Activated T-helper 2 cell treated with anti-CD3 and anti-CD28 coated beads, Interferon-gamma antibody, Interleukin-2, Interleukin-4, amounts not matched to agents 10 μg/mL and 5 μg/mL and 100 μg/mL, durations not matched to agents 14 hours and 24 hours and 36 hours (primary cell): ENCODE results near the gene INTS6. TPM values are rescaled to one million over a fixed set of nuclear protein-coding genes. Genes with fewer than 3 reads are reported as not detected.
"Not testable (repeated sequence)": the region's sequence is repeated elsewhere in the genome, so short reads cannot be mapped to it uniquely, and the experiment has no call there.

Source experiments
- DNase-seq: peaks from one replicate; pipeline ENCODE4 v3.0.0; 2021; ENCODE audit warnings: low spot score
- H3K27ac Mint-ChIP-seq: one replicate; pipeline ENCODE4 v1.8.0; 2021; ENCODE audit warnings: mixed read lengths
- H3K27me3 Mint-ChIP-seq: one replicate; pipeline ENCODE4 v1.8.0; 2021; ENCODE audit warnings: low read depth, mixed read lengths
- H3K36me3 Mint-ChIP-seq: one replicate; pipeline ENCODE4 v1.8.0; 2021; ENCODE audit warnings: low read depth, mixed read lengths
- H3K4me1 Mint-ChIP-seq: one replicate; pipeline ENCODE4 v1.8.0; 2021; ENCODE audit warnings: low read depth, mixed read lengths
- H3K4me3 Mint-ChIP-seq: one replicate; pipeline ENCODE4 v1.8.0; 2021; ENCODE audit warnings: low read depth, mild to moderate bottlenecking, moderate library complexity, mixed read lengths
- H3K9me3 Mint-ChIP-seq: one replicate; pipeline ENCODE4 v1.8.0; 2021; ENCODE audit warnings: mixed read lengths
- intact Hi-C: fragments of 100-400 bp; cut with micrococcal nuclease; formaldehyde crosslinking; loops from one replicate; pipeline ENCODE4 v1.15.1; 2023
- total RNA-seq: library from RNA; stranded (reverse); gene quantifications from 2 replicates; pipeline ENCODE4 v1.2.3, GENCODE V29; 2022

INTS6 gene
- total RNA-seq, 1 donor from 2014 or later: 55.9 TPM

DNA sequence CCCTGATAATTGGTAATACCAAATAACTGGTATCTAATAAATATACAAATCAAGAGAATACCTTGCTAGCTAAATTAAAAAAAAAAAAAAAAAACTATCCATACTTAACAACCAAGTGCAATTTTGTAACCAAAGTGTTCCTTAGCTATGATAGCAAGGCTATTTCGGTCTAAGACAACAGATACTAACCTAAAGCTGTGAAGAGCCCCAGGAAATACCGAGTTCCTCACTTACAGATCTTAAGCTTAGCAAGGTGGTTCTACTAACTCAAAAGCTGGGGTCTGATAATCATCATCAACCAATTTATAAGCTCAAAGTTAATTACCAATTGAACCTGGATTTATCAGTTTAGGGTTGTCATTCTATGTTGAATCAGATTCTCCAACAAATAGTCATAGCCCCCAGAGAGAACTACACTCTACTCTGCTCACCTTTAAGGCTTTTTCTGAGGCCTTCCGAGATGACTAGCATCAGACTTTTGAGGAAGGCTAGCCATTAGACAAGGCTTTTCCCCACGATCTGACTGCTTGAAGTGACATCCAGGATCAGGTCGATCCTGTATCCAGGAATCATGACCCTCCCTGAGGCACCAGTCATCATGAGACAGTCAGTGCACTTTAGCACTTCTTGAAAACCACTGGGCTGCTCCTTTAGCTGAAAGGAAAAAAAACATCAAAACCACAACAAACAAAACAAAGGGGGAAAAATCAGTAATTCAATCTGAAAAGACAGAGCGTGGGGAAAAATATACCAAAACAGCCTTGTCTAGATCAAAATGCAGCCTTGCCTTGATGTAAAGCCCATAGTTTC, 31.9 kb downstream of the INTS6 start:
- intact Hi-C loops: no loop called here
- H3K4me1 Mint-ChIP-seq: peaks cover 54% of the 10 kb centered on the region
- H3K4me3 Mint-ChIP-seq: peak overlapping the region; percentile 2
- H3K27me3 Mint-ChIP-seq: no peaks in the 10 kb centered on the region
- peaks cover 16% of the 10 kb centered on the region for H3K9me3 Mint-ChIP-seq
- DNase-seq: no peak
- H3K36me3 Mint-ChIP-seq: peaks cover 59% of the 10 kb centered on the region
- H3K27ac Mint-ChIP-seq: peak overlapping the region; percentile 34

DNA sequence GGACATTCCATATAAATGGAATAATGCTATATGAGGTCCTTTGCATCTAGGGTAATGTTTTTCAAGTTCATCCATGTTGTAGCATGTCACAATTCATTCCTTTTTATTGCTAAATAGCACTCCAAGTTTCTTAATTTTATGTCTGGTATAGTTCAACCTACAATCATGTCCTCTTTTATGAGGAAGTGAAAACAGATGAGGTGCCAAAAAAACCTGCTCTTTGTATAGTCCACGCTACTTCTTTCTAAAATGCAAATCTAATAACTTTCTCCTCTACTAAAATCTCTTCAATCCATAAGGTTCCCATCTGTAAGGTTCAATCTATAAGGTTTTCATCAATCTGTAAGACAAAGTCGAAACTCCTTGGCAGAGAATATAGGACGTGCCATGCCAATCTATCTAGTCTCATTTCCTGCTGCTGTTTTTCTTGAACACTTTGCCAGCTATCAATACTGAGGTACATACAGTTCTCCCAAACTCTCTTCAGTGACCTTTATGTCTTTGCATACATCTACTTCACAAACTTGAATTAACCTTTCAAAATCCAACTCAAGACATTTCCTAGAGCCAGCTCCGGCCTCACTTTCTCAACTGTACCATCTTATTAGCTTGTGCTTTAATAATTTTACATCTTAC, 33.7 kb downstream of the INTS6 start:
- H3K9me3 Mint-ChIP-seq: peaks cover 23% of the 10 kb centered on the region
- H3K27me3 Mint-ChIP-seq: no peaks in the 10 kb centered on the region
- H3K36me3 Mint-ChIP-seq: peaks cover 67% of the 10 kb centered on the region
- H3K4me3 Mint-ChIP-seq: no peak overlapping the region
- no peak for DNase-seq
- no peak overlapping the region for H3K27ac Mint-ChIP-seq
- peaks cover 57% of the 10 kb centered on the region for H3K4me1 Mint-ChIP-seq
- intact Hi-C loops: loop anchor here (5.0 kb wide), 1 partner anchor 42 kb away; no protein-coding TSS in a partner anchor

DNA sequence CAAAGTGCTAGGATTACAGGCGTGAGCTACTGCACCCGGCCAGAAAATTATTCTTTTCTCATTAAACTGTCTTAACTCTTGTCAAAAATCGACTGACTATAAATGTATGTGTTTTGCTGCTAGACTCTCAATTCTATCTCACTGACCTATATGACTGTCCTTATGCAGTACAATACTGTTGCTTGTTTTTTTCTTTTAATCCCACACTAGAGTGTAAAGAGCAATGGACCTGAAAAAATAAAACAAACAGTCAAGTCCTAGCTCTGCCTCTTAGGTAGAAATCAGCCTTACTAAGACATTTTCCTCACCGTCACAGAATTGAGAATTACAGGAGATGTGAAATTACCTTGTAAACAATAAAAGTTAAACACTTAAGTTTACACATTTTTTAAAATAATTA, 35.1 kb downstream of the INTS6 start:
- peaks cover 79% of the 10 kb centered on the region for H3K36me3 Mint-ChIP-seq
- H3K4me1 Mint-ChIP-seq: peaks cover 57% of the 10 kb centered on the region
- H3K4me3 Mint-ChIP-seq: no peak overlapping the region
- DNase-seq: no peak
- H3K9me3 Mint-ChIP-seq: peaks cover 23% of the 10 kb centered on the region
- no peaks in the 10 kb centered on the region for H3K27me3 Mint-ChIP-seq
- H3K27ac Mint-ChIP-seq: no peak overlapping the region
- intact Hi-C loops: loop anchor here (5.0 kb wide), 1 partner anchor 40 kb away; no protein-coding TSS in a partner anchor

- DNase-seq: no peak
- intact Hi-C loops: loop anchor here (5.0 kb wide), 1 partner anchor 39 kb away; no protein-coding TSS in a partner anchor
- Mint-ChIP-seq H3K36me3 (peaks cover 79% of the 10 kb centered on the region), H3K4me3 (no peak overlapping the region), H3K4me1 (peaks cover 44% of the 10 kb centered on the region), H3K27me3 (no peaks in the 10 kb centered on the region), H3K9me3 (peaks cover 23% of the 10 kb centered on the region), H3K27ac (peak overlapping the region; percentile 53)
These were observed 36.7 kb downstream of the INTS6 start for GRCh38 chr13:51416107-51416506.

DNA sequence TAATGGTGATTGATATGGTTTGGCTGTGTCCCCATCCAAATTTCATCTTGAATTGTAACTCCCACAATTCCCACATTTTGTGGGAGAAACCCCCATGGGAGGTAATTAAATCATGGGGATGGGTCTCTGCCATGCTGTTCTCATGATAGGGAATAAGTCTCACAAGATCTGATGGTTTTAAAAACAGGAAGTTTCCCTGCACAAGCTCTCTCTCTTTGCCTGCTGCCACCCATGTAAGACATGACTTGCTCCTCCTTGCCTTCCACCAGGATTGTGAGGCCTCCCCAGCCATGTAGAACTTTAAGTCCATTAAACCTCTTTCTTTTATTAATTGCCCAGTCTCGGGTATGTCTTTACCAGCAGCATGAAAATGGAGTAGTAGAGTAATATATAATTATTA, 37.5 kb downstream of the INTS6 start:
- Mint-ChIP-seq H3K36me3 (peaks cover 78% of the 10 kb centered on the region), H3K9me3 (peaks cover 23% of the 10 kb centered on the region), H3K4me1 (peaks cover 39% of the 10 kb centered on the region)
- not testable (repeated sequence) for H3K4me3 Mint-ChIP-seq, H3K27me3 Mint-ChIP-seq, DNase-seq, H3K27ac Mint-ChIP-seq
- intact Hi-C loops: loop anchor here (5.0 kb wide), 1 partner anchor 38 kb away; no protein-coding TSS in a partner anchor

GRCh38 chr13:51412431-51412830, 40.4 kb downstream of the INTS6 start:
- peaks cover 72% of the 10 kb centered on the region for H3K36me3 Mint-ChIP-seq
- H3K27ac Mint-ChIP-seq: no peak overlapping the region
- H3K27me3 Mint-ChIP-seq: no peaks in the 10 kb centered on the region
- peaks cover 20% of the 10 kb centered on the region for H3K9me3 Mint-ChIP-seq
- H3K4me3 Mint-ChIP-seq: no peak overlapping the region
- intact Hi-C loops: no loop called here
- DNase-seq: no peak
- H3K4me1 Mint-ChIP-seq: peaks cover 30% of the 10 kb centered on the region

DNA sequence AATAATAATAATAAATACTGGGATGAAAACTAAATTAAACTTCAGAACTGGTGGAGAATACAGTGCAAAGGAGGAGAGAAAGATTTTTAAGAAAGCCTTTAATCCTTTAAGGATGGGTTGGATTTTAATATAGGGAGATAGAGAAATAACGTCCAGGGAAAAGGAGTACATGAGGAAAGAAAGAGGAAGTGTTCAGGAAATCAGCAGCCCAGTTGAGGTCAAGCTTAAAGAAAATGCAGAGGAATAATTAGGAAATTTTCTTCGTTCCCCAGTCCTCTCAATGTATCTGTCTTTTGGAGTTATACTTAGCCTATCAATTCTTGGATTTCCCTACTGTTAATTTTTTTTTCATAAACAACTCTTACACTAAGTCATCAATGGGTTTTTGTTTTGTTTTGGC, 47.7 kb downstream of the INTS6 start:
- Mint-ChIP-seq H3K4me3 (no peak overlapping the region), H3K9me3 (peaks cover 3% of the 10 kb centered on the region), H3K36me3 (peaks cover 59% of the 10 kb centered on the region), H3K27ac (no peak overlapping the region), H3K4me1 (peaks cover 31% of the 10 kb centered on the region), H3K27me3 (no peaks in the 10 kb centered on the region)
- DNase-seq: no peak
- intact Hi-C loops: no loop called here

GRCh38 chr13:51397262-51397941, 55.4 kb downstream of the INTS6 start:
- peaks cover 39% of the 10 kb centered on the region for H3K36me3 Mint-ChIP-seq
- no peaks in the 10 kb centered on the region for H3K27me3 Mint-ChIP-seq
- peaks cover 17% of the 10 kb centered on the region for H3K4me1 Mint-ChIP-seq
- no peak overlapping the region for H3K4me3 Mint-ChIP-seq
- H3K9me3 Mint-ChIP-seq: no peaks in the 10 kb centered on the region
- intact Hi-C loops: no loop called here
- no peak for DNase-seq
- no peak overlapping the region for H3K27ac Mint-ChIP-seq

DNA sequence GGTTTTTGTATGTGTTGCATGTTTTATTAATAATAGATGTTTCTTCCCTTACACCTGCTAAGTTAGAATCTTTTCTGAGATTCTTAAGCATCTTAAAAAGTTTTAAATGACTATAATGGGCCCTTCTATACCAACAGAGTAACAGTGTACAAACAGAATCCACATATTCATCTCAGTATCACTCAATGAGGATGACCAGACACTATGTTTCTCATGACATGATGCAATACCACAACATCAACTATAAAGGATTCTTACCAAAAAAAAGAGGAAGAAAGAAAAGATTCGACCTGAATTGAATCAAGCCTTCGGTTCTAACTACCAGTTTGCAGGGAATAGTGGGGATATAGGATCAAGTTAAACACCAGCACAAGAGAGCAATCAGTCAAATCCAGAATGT, 56.5 kb downstream of the INTS6 start:
- intact Hi-C loops: no loop called here
- no peak overlapping the region for H3K27ac Mint-ChIP-seq
- peaks cover 17% of the 10 kb centered on the region for H3K4me1 Mint-ChIP-seq
- peaks cover 37% of the 10 kb centered on the region for H3K36me3 Mint-ChIP-seq
- H3K27me3 Mint-ChIP-seq: no peaks in the 10 kb centered on the region
- no peaks in the 10 kb centered on the region for H3K9me3 Mint-ChIP-seq
- no peak overlapping the region for H3K4me3 Mint-ChIP-seq
- no peak for DNase-seq

GRCh38 chr13:51394724-51395123, 58.1 kb downstream of the INTS6 start:
- peaks cover 10% of the 10 kb centered on the region for H3K4me1 Mint-ChIP-seq
- no peaks in the 10 kb centered on the region for H3K27me3 Mint-ChIP-seq
- DNase-seq: no peak
- H3K9me3 Mint-ChIP-seq: no peaks in the 10 kb centered on the region
- no peak overlapping the region for H3K4me3 Mint-ChIP-seq
- intact Hi-C loops: no loop called here
- no peak overlapping the region for H3K27ac Mint-ChIP-seq
- peaks cover 31% of the 10 kb centered on the region for H3K36me3 Mint-ChIP-seq

- H3K9me3 Mint-ChIP-seq: no peaks in the 10 kb centered on the region
- no peak overlapping the region for H3K4me3 Mint-ChIP-seq
- no peak for DNase-seq
- peaks cover 34% of the 10 kb centered on the region for H3K36me3 Mint-ChIP-seq
- peaks cover 1% of the 10 kb centered on the region for H3K4me1 Mint-ChIP-seq
- H3K27me3 Mint-ChIP-seq: no peaks in the 10 kb centered on the region
- intact Hi-C loops: no loop called here
- no peak overlapping the region for H3K27ac Mint-ChIP-seq
These were observed 67.7 kb downstream of the INTS6 start for GRCh38 chr13:51385114-51385513.

DNA sequence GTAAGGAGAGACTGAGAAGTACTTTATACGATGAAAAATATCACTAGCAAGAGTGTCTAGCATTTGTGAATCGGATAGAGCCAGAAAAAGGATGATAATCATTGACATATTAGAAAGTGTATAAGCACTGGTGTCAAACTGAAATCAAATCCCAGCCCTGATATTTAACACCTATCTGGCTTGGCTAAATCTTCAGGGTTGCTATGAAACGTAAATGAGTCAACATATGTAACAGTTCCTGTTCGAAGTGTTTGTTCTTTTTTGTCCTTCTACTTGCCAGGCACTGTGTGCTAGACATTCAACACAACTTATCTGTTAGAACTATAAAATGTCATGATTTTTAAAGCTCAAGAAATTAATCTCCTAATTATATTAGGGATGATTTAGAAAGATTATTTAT, 72.6 kb downstream of the INTS6 start:
- no peak overlapping the region for H3K4me3 Mint-ChIP-seq
- H3K4me1 Mint-ChIP-seq: no peaks in the 10 kb centered on the region
- H3K27ac Mint-ChIP-seq: no peak overlapping the region
- no peaks in the 10 kb centered on the region for H3K9me3 Mint-ChIP-seq
- peaks cover 50% of the 10 kb centered on the region for H3K36me3 Mint-ChIP-seq
- intact Hi-C loops: no loop called here
- DNase-seq: no peak
- H3K27me3 Mint-ChIP-seq: no peaks in the 10 kb centered on the region

- no peak for DNase-seq
- no peaks in the 10 kb centered on the region for H3K9me3 Mint-ChIP-seq
- peaks cover 35% of the 10 kb centered on the region for H3K36me3 Mint-ChIP-seq
- H3K4me3 Mint-ChIP-seq: no peak overlapping the region
- no peak overlapping the region for H3K27ac Mint-ChIP-seq
- H3K27me3 Mint-ChIP-seq: no peaks in the 10 kb centered on the region
- intact Hi-C loops: no loop called here
- H3K4me1 Mint-ChIP-seq: peaks cover 2% of the 10 kb centered on the region
These were observed 79.4 kb downstream of the INTS6 start for GRCh38 chr13:51373451-51373850.
